ENCODE measurements around the gene CDA. TPM values are rescaled to one million over a fixed set of nuclear protein-coding genes. Genes with fewer than 3 reads are reported as not detected.

Gene CDA
- total RNA-seq, 6 donors from 2014 or later: 2.6 to 9.3 (median 3.0) TPM; not detected in 1

- no peak overlapping the region for H3K4me3 ChIP-seq
- no peaks in the 10 kb centered on the region for H3K4me1 ChIP-seq
- DNase-seq (no peak), ATAC-seq (ENCODE audit: low FRiP score in 2 of 2) (no peak)
- H3K9me3 ChIP-seq: no peaks in the 10 kb centered on the region
- 72 to 79% methylated on average over 6 of the region's 6 CpGs for WGBS, 2 donors
- H3K27me3 ChIP-seq: no peaks in the 10 kb centered on the region
- H3K36me3 ChIP-seq: no peaks in the 10 kb centered on the region
- TF ChIP-seq POLR2A (IDR thresholded peaks at IDR 0.05) (no peak), POLR2AphosphoS5 (IDR thresholded peaks at IDR 0.05) (no peak), EP300 (IDR thresholded peaks at IDR 0.05) (no peak), CTCF (IDR thresholded peaks at IDR 0.05) (no peak)
- H3K27ac ChIP-seq: no peak overlapping the region
These were observed 20.6 kb downstream of the CDA start for GRCh38 chr1:20609541-20609940.

DNA sequence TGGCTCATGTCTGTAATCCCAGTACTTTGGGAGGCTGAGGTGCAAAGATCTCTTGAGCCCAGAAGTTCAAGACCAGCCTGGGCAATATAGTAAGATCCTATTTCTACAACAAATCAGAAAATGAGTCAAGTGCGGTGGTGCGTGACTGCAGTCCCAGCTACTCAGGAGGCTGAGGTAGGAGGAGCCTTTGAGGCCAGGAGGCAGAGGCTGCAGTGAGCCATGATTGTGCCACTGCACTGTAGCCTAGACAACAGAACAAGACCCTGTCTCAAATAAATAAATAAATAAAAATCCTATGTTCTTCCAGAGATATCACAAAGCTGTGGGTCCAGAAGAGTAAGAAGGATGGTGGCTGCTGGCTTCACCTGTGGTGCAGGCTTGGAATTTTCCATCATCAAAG lies 22.1 kb downstream of the CDA start:
- no peak for TF ChIP-seq EP300 (IDR thresholded peaks at IDR 0.05)
- TF ChIP-seq POLR2A (IDR thresholded peaks at IDR 0.05): no peak
- TF ChIP-seq CTCF (IDR thresholded peaks at IDR 0.05): no peak
- TF ChIP-seq POLR2AphosphoS5 (IDR thresholded peaks at IDR 0.05): no peak
- Histone ChIP-seq H3K4me1 (no peaks in the 10 kb centered on the region), H3K9me3 (no peaks in the 10 kb centered on the region), H3K4me3 (no peak overlapping the region), H3K27me3 (no peaks in the 10 kb centered on the region), H3K27ac (no peak overlapping the region), H3K36me3 (no peaks in the 10 kb centered on the region)
- ATAC-seq (ENCODE audit: low FRiP score in 2 of 2): no peak
- 94 to 96% methylated on average over 2 of the region's 2 CpGs for WGBS, 2 donors
- no peak for DNase-seq

GRCh38 chr1:20611652-20612051 lies 22.8 kb downstream of the CDA start:
- Histone ChIP-seq H3K36me3 (no peaks in the 10 kb centered on the region), H3K27me3 (no peaks in the 10 kb centered on the region), H3K4me3 (no peak overlapping the region), H3K4me1 (no peaks in the 10 kb centered on the region), H3K27ac (no peak overlapping the region), H3K9me3 (no peaks in the 10 kb centered on the region)
- TF ChIP-seq EP300 (IDR thresholded peaks at IDR 0.05) (no peak), CTCF (IDR thresholded peaks at IDR 0.05) (no peak), POLR2A (IDR thresholded peaks at IDR 0.05) (no peak), POLR2AphosphoS5 (IDR thresholded peaks at IDR 0.05) (no peak)
- 92 to 93% methylated on average over 5 of the region's 5 CpGs for WGBS, 2 donors
- DNase-seq (no peak), ATAC-seq (ENCODE audit: low FRiP score in 2 of 2) (no peak)

- Histone ChIP-seq H3K4me1 (no peaks in the 10 kb centered on the region), H3K27me3 (no peaks in the 10 kb centered on the region), H3K9me3 (no peaks in the 10 kb centered on the region), H3K36me3 (no peaks in the 10 kb centered on the region), H3K27ac (no peak overlapping the region), H3K4me3 (no peak overlapping the region)
- TF ChIP-seq POLR2AphosphoS5 (IDR thresholded peaks at IDR 0.05): no peak
- no peak for TF ChIP-seq CTCF (IDR thresholded peaks at IDR 0.05)
- TF ChIP-seq EP300 (IDR thresholded peaks at IDR 0.05): no peak
- TF ChIP-seq POLR2A (IDR thresholded peaks at IDR 0.05): no peak
- 84 to 85% methylated on average over 11 of the region's 11 CpGs for WGBS, 2 donors
- DNase-seq (no peak), ATAC-seq (ENCODE audit: low FRiP score in 2 of 2) (no peak)
These were observed 23.4 kb downstream of the CDA start for GRCh38 chr1:20612221-20612746.

DNA sequence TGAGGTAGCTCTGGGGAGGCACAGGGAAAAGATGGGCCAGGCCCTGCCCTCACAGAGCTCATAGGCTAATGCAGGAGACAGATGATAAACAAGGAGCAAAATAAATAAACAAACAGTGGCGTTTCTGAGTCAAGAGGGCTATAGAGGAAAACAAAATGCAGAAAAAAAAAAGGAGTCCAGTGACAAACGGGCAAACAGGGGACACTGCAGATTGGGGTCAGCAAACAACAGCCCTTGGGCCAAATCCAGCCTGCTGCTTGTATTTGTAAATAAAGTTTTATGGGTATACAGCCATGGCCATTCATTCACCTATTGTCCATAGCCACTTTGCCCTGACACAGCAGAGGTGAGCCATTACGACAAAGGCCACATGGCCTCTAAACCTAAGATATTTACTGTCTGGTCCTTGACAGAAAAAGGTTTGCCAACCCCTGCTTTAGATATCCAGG lies 25.3 kb downstream of the CDA start:
- TF ChIP-seq POLR2AphosphoS5 (IDR thresholded peaks at IDR 0.05): no peak
- TF ChIP-seq POLR2A (IDR thresholded peaks at IDR 0.05): no peak
- no peak for TF ChIP-seq EP300 (IDR thresholded peaks at IDR 0.05)
- no peak for TF ChIP-seq CTCF (IDR thresholded peaks at IDR 0.05)
- Histone ChIP-seq H3K4me1 (no peaks in the 10 kb centered on the region), H3K4me3 (no peak overlapping the region), H3K9me3 (no peaks in the 10 kb centered on the region), H3K27ac (no peak overlapping the region), H3K36me3 (no peaks in the 10 kb centered on the region), H3K27me3 (no peaks in the 10 kb centered on the region)
- DNase-seq: no peak
- no peak for ATAC-seq (ENCODE audit: low FRiP score in 2 of 2)
- WGBS, 2 donors: 60 to 70% methylated on average over 3 of the region's 3 CpGs

Measured in upper lobe of left lung (tissue), 6 donors.